GM18520 (cell line): Measurements from ENCODE around the gene PLAC9.
"Not testable (repeated sequence)": the region's sequence is repeated elsewhere in the genome, so short reads cannot be mapped to it uniquely, and the experiment has no call there.

Experiments
- ATAC-seq: cut with Tn5 transposase; IDR thresholded peaks from one replicate; pipeline ENCODE4 v1.9.1; 2021; ENCODE audit not compliant: unreplicated experiment

The PLAC9 gene

GRCh38 chr10:80132299-80133139, at the start of gene PLAC9:
TSS of gene PLAC9 (plus strand) at chr10:80132730. CDS start at chr10:80132763, 33 bp downstream.
- no peak for ATAC-seq

GRCh38 chr10:80090121-80090520, 42.4 kb upstream of the PLAC9 start:
- no peak for ATAC-seq

GRCh38 chr10:80094231-80094630, 38.3 kb upstream of the PLAC9 start:
- ATAC-seq = no peak

GRCh38 chr10:80098272-80098671, 34.3 kb upstream of the PLAC9 start:
- ATAC-seq = not testable (repeated sequence)

- ATAC-seq = not testable (repeated sequence)
Measured at GRCh38 chr10:80099295-80099694, 33.2 kb upstream of the PLAC9 start.

- no peak for ATAC-seq
Measured at GRCh38 chr10:80100116-80100515, 32.4 kb upstream of the PLAC9 start.

- no peak for ATAC-seq
Measured at GRCh38 chr10:80100861-80101695, 31.5 kb upstream of the PLAC9 start.

- peak; percentile 77 for ATAC-seq
Measured at GRCh38 chr10:80104066-80104926, 28.2 kb upstream of the PLAC9 start.

- no peak for ATAC-seq
Measured at GRCh38 chr10:80108576-80109239, 23.8 kb upstream of the PLAC9 start.

GRCh38 chr10:80110986-80111385, 21.5 kb upstream of the PLAC9 start:
- ATAC-seq = no peak

GRCh38 chr10:80118669-80119068, 13.9 kb upstream of the PLAC9 start:
- ATAC-seq = no peak

GRCh38 chr10:80122110-80122710, 10.3 kb upstream of the PLAC9 start:
- ATAC-seq = no peak

GRCh38 chr10:80122746-80123145, 9.8 kb upstream of the PLAC9 start:
- ATAC-seq = no peak

- no peak for ATAC-seq
Measured at GRCh38 chr10:80126876-80127275, 5.7 kb upstream of the PLAC9 start.

GRCh38 chr10:80131499-80131901, 1.0 kb upstream of the PLAC9 start:
- ATAC-seq = no peak

GRCh38 chr10:80133206-80133605, 676 bp downstream of the PLAC9 start:
- ATAC-seq = no peak

- not testable (repeated sequence) for ATAC-seq
Measured at GRCh38 chr10:80133687-80134086, 1.2 kb downstream of the PLAC9 start.

GRCh38 chr10:80136134-80136571, 3.6 kb downstream of the PLAC9 start:
- no peak for ATAC-seq

- ATAC-seq = no peak
Measured at GRCh38 chr10:80137031-80137862, 4.7 kb downstream of the PLAC9 start.
